ENCODE data around the gene CNOT6.
A peak's percentile ranks its signal among the peaks of the same experiment; 100 is the strongest.
"Not testable (repeated sequence)": the region's sequence is repeated elsewhere in the genome, so short reads cannot be mapped to it uniquely, and the experiment has no call there.

CNOT6 gene

DNA sequence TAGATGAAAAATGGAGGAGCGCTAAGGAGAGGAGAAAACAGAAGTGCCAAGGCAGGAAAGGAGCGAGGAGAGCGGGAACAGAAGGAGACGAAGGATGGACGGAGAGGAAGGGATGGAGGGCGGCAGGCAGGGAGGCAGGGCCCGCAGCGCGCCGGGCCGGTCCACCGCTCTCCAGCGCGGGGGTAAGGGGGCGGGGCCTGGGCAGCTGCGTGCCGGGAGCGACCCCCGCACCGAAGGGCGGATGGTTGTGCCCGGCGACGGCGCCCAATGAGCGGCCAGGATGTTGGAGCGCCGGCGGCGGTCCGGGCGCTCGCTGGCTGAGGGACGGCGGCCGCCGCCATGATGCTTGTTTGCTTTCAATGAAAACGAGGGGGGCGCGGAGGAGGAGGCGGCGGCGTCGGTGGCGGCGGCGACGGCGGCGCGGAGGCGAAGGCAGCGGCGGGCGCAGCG is at the start of gene CNOT6:
Gene CNOT6, plus strand, starts transcription at position 320 of the 450 bp plus-strand sequence. CDS start 34,898 bp downstream, outside the sequence.
- peak; percentile 67 for DNase-seq

DNA sequence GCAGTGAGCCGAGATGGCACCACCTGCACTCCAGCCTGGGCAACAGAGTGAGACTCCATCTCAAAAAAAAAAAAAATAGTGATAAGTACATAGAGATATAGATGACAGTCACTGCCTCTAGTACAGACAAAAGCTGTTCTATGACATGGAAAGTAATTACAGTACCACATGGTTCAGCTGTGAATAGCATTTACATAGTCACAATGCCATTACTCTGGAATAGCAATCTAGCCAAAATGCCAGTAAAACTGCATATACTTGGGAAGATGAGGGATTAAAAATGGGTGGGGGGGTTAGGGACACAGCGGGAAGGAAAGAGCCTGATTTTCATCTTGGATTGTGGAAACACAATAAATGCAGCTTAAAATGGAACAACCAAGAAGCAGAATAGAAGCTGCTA is 39.4 kb upstream of the CNOT6 start:
- DNase-seq: no peak

DNA sequence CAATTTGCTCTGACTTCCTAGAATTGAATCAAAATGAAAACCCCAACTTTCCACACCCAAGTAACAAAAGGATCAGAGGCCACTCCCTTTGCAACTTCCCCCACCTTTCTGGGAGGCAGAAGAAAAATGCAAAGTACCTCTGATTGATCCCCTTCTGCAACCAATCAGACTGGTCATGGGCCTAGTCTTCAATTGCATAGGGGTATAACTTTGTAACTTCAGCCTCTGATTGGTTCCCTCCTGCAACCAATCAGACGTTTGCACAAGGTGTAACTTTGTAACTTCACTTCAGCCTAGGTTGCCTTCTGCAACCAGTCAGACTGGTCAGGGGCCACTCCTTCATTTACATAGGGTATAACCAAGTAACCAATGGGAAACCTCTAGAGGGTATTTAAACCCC is 38.3 kb upstream of the CNOT6 start:
- no peak for DNase-seq

DNA sequence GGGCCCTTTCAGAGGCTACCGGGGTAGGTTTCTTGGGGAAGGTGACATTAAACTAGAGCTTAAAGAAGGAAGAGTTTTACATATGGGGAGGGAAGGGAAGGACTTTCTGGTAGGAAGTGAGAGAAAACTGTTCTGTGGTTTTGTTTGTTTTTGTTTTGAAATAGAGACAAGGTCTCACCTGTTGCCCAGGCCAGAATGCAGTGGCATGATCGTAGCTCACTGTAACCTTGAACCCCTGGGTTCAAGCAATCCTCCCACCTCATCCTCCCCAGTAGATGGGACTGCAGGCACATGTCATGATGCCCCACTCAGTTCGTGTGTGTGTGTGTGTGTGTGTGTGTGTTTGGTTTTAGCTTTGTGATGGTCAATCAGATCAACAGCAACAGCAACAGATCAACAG is 37.4 kb upstream of the CNOT6 start:
- DNase-seq: no peak

DNA sequence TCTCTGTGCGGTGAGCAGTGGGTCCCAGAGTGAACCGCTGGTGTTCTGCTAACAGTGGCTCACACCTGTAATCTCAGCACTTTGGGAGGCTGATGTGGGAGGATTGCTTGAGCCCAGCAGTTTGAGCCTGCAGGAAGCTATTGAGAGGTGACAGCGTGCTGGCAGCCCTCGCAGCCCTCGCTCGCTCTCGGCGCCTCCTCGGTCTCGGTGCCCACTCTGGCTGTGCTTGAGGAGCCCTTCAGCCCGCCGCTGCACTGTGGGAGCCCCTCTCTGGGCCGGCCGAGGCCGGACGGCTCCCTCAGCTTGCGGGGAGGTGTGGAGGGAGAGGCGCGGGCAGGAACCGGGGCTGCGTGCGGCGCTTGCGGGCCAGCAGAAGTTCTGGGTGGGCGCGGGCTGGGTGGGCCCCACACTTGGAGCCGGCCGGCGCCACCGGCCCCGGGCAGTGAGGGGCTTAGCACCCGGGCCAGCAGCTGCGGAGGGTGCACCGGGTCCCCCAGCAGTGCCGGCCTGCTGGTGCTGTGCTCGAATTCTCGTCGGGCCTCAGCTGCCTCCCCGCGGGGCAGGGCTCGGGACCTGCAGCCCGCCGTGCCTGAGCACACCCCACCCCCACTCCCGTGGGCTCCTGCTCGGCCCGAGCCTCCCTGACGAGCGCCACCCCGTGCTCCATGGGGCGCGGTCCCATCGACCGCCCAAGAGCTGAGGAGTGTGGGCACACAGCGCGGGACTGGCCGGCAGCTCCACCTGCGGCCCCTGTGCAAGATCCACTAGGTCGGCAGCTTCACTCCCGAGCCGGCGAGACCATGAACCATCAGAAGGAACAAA is 35.1 kb upstream of the CNOT6 start:
- DNase-seq: not testable (repeated sequence)

DNA sequence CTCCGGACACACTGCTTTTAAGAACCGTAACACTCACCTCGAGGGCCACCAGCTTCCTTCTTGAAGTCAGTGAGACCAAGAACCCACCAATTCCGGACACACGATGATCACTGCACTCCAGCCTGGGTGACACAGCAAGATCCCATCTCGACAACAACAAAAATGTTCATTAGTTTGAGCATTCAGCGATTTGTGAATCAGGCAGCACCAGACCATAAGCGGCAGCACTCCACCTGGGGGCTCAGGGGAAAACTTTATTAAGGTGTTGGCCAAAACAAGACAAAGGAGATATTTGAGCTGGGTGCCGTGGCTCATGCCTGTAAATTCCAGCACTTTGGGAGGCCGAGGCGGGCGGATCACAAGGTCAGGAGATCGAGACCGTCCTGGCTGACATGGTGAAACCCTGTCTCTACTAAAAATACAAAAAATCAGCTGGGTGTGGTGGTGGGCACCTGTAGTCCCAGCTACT is 34.5 kb upstream of the CNOT6 start:
- not testable (repeated sequence) for DNase-seq

DNA sequence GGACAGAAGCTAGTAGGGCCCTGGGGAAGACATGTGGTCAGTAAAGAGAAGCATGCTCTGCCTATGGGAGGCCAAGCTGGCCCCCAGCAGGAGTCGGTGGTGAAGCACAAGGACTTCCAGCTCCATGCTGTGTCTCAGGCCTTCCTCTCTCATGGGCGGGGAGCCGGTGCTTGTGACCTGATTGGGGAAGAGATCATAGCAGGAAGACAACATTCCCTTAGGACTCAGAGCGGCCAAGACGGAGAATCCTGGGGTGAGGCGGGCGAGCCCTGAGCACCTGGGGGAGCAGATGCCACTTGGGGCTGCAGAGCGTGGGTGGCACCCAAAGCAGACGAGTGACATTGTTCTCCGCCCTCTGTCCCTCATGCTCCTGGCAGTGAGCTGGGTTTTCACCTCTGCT is 33.3 kb upstream of the CNOT6 start:
- DNase-seq: no peak

DNA sequence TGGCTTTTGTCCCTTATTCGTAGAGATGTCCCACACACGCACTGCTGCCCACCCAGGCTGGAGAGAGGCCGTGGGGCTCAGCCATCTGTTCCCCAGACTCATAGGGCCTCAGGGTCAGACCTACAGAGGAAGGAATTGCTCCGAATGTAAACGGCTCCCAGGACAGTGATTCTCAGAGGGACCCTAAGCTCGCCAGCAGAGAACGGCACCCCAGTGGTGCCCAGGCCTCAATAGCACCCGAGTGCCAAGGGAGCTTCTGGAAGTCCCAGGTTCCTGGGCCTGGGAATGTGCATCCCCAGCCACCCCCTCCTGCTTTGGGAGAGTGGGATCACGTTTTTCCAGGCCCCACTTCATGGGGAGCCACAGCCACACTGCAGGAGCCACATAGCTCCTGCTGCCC is 32.9 kb upstream of the CNOT6 start:
- DNase-seq: no peak

DNA sequence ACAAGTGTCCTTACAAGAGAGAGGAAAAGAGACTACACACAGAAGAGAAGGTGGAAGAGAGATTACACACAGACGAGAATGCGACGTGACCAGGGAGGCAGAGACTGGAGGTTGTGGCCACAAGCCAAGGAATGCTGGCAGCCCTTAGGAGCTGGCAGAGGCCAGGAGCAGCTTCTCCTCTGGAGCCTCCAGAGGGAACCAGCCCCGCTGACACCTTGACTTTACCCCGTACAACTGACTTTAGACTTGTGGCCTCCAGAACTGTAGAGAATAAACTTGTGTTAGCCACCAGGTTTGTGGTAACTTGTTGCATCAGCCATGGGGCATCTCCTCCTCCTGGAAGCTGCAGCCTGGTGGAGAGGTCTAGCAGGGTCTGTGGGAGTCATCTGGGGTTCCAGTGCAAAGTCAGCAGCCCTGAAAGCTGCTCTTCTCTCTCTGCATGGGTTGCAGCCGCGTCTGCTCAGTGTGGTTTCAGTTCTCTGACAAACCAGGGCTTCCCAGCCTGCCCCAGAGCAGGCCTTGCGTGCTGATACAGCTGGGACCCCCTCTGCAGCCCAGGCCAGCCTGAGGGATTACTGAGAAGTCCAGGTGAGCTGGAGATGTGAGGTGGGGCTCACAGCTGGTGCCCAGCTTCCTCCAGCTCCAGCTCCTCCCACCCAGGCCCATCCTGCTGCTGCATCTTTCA is 30.8 kb upstream of the CNOT6 start:
- no peak for DNase-seq

DNA sequence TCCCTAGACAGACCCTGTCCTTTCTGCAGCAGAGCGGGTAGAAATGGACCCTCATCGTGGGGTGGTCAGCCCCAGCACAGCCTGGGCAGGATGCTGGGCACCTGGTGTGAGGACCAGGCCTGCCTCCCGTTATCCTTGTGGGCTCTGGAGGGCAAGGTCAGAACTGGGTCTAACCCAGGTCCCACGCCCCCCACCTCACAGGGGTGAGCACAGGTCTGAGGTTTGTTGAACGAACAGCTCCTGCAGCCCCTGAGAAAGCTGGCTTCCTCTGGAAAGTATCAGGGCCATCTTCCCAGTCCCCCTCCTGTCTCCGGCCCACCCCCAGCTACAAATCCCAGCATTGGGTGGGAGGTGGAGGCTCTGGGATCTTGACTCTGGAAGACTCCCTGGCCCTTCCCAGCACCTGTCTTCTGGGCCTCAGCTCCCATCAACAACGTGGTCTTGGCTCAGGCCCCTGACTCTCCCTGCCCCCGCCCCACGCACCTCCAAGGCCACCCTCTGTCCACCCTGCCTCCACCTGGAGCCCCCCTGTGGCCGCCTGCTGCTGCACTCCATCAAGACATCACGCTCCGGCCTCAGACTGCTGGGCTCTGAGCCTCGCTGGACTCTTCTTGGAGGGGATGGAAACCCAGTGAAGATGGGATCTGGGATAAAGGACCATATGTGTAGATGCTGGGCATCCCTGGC is 30.1 kb upstream of the CNOT6 start:
- no peak for DNase-seq

DNA sequence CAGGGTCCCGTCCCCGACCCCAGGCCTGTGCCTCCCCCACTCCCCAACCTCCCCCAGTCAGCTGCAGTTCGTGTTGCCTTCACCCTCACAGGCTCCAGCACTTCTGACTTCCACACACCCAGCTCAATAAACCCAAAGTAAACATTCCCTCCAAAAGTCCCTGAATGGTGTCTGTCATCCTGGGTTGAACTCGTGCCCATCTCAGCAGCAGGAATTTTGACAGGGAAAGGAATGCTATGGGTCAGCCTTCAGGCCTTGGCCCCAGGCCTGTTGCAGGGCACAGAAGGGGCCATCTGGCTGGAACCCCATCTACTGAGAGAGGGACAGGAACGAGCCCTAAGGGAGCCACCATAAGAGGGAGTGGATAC is 29.6 kb upstream of the CNOT6 start:
- DNase-seq: no peak

DNA sequence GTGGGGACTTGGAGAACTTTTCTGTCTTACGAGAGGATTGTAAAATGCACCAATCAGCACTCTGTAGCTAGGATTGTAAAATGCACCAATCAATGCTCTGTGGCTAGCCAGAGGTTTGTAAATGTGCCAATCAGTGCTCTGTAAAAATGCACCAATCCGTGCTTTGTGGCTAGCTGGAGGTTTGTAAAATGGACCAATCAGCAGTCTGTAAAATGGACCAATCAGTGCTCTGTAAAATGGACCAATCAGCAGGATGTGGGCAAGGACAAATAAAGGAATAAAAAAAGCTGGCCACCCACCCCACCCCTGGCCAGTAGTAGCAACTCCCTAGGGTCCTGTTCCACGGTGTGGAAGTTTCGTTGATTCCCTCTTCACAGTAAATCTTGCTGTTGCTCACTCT is 29.1 kb upstream of the CNOT6 start:
- not testable (repeated sequence) for DNase-seq

DNA sequence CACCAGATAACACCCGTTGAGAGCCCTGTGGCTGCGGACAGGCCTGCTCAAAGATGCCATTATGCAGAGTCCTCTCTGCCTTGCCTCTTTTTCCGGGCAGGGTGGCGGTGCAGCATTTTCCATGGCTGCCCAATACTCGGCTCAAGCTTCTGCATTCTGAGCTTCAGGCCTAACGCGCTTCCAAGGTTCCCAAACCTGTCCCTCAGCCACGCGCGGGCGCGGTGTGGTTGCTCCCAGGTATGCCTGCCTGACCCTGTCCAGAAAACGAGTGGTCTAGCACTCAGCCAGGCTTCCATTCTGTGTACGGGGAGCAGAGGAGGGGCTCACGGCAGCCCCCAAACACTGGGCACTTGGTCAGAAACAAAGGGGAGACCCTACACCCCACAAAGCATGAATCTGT is 27.9 kb upstream of the CNOT6 start:
- no peak for DNase-seq

DNA sequence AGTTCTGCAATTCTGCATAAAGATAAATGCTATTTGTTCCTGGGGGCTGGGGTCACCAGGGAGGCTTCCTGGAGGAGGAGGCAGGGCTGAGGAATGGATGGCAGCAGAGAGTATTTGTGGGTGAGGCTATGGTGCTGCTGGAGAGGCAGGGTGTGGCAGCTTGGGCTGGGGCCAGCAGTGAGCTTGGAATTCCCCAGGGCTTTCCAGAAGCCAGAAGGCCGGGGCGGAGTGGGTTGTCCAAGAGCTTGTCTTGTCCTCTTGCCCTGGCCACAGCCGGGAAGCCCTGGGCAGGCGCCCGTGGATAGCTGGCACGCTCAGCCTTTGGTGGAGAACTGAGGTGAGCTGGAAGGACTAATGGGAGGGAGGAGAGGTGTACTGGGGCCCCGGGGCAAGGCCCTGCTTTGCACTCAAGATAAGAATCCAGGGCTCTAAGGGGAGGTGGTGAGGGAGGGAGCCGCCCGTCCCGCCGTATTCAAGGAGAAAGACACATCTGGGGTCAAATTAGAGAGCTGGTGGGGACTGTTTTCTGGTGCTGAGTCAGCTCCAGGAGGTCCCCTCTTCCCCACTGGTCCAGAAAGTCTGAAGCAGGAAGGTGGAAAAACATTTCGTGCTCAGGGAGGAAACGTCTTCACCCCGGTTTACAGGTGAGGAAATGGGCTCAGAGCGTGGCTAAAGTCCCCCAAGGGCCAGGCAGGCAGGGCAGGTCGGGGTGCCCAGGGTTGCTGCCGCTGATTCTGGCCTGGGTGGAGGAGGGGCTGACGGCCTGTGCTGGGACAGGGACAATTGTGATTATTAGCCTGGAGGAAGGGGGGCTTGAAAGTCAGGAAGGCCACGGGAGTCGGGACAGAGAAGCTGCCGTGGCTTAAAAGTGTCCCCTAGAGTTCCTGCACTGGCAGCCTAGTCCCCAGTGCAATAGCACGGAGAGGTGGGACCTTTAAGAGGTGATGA is 26.9 kb upstream of the CNOT6 start:
- DNase-seq: no peak

DNA sequence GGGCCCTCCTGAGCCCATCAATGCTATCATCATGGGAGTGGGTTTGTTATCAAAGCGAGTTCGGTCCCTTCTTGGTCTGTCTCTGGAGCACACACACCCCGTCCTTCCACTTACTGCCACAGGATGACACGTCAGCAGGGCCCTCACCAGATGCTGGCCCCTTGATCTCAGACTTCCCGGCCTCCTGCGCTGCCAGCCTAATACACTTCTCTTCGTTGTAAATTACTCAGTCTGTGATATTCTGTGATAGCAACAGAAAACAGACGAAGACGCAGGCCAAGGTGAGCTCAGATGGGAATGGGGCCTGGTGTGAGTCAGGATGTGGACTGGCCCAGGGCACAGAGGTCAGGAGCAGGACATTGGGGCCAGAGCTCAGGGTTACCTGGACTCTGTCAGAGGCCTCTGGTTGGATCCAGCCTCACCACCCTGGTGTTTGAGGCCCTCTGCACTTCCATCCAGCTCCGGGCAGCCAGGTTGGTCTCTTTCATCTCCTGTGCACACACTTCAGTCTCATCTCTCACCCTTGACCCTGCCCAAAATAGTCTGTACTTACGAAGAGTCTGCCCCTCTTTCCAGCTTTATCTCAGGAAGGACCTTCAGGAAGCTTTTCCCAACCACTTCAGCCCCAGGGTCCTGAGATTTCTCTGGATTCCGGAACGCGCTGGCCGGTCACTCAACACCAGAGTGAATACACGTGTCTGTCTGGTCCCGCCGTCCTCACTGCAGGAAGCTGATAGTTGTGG is 26.0 kb upstream of the CNOT6 start:
- DNase-seq: no peak

DNA sequence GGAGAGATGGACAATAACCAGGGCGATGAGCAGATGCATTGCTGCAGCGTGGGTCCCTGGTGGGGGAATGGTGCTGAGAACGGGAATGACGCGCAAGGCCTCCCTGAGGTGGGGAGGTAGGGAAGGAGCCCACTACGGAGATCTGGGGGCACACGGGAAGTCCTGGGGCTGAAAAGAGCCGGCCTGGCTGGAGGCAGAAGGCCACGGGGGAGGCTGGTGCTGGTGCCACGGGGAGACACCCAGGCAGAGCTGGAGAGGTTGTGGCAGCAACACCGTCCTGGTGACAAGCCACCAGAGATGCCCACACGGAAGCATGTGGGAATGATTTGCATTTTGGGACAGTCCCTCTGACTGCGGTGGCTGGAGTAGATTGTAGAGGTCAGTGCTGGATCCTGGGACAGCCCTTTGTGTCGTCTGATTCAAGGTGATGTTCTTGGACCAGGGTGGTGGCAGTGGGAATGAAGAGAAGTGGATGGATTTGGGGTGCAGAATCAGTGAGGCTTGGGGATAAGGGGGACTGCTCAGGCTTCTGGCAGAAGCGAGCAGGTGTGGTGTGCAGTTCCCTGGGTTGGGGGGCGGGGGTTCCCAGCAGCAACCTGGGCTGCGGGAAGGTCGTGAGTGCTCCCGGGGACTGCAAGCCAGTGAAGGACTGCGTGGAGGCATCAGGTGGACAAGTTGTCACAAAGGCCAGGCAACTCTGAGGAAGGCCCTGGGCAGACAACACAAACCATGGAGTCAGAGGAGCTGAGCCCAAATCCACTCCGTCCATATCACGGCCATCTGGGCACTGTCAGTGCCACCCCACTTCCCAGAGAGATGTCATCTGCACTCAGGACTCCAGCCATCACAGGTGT is 25.2 kb upstream of the CNOT6 start:
- DNase-seq: no peak

DNA sequence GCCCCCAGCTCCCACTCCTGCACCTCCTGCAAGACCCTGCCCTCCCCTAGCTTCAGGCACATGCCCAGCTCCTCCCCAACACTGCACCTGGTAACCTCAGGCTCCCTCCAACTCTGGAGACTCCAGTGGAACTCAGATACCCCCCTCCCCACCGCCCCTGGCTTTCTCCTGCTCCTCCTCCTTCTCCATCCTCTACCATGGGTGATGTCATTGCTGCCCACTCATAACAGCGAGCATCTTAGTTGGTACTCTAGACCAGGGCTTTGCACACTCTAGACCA is 24.7 kb upstream of the CNOT6 start:
- no peak for DNase-seq

DNA sequence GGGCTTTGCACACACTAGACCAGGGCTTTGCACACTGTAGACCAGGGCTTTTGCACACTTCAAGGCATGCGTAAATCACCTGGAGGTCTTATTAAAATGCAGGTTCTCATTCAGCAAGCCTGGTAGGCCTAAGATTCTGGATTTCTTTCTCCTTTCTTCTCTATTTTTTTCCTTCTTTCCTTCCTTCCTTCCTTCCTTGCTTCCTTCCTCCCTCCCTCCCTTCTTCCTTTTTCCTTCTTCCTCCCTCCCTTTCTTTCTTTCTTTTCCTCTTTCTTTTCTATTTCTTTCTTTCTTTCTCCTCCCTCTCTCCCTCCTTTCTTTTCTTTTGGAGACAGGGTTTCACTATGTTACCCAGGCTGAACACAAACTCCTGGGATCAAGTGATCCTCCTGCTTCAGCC is 24.3 kb upstream of the CNOT6 start:
- no peak for DNase-seq

DNA sequence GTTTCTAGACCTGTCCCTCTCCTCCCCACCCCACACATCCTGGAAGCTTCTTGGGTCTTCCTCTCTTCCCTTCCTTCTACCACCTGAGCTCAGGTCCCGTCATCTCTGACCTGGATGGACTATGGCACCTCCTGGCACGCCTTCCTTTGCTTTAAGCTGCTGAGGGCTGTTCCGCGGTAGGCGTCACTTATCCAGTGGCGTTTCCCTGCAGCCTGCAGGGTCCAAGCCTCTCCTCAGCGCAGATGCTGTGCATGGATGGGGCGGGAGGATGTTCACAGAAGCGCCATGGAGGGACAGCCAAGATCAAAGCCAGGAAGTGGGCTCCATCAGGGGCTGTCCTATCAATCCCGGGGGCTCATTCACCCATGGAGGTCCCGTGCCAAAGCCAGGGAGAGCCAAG is 23.8 kb upstream of the CNOT6 start:
- DNase-seq: no peak

DNA sequence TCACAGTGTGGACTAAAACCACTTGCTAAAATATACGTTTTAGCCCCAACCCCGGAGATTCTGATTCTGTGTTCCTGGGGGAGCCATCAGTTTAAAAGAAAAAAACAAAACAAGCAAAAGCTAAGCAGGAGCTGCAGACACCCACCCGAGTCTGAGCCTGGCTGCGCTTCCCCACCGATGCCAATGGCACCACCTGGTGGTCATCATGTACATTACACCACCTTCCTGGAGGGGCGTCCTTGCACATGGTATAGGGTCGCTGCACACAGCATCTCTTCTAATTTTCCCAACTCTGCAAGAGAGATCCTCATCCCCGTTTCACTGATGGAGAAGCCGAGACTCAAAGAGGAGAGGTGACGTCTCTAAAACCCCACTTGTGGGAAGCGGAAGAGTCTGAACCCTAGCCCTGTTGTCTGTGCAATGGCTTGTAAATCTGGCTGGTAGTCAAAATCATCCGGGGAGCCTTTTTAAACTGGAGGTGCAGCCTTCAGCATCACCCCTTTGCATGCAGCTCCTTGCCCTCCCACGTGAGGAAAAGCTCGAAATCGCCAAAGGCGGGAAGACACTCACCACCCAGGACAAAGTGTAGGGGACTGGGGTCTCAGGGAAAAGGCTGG is 23.1 kb upstream of the CNOT6 start:
- no peak for DNase-seq

DNA sequence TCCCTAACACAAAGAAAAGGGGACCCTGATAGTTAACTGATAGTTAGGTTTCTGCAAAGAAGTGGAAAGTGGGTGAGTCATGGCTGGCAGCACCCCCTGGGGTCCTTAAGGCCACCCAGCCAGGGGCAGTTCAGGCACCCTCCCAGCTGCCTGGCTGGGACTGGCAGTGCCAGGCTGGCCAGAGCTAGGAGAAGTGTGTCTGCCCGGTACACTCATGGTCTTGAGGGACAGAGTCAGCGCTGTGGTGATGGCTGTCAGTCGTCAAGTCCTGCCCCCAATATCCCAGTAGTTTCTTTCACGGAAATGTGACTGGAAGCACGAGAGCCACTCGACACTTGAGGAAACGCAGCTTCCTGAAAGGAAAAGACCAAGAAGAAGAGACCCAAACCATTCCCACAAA is 22.3 kb upstream of the CNOT6 start:
- no peak for DNase-seq

Data from NCI-H1694 treated with DMSO at 0.1 percent for 48 hours (cell line).